Stimulated activated naive CD4-positive, alpha-beta T cell treated with Interleukin-2 at 50 U/mL for 16 hours (primary cell): Measurements from ENCODE around the gene RELB.
"Not testable (repeated sequence)": the region's sequence is repeated elsewhere in the genome, so short reads cannot be mapped to it uniquely, and the experiment has no call there.

ENCODE experiments used
- DNase-seq: peaks from one replicate; lab custom pipeline; 2025; lab: John Stamatoyannopoulos, UW

The RELB gene

DNA sequence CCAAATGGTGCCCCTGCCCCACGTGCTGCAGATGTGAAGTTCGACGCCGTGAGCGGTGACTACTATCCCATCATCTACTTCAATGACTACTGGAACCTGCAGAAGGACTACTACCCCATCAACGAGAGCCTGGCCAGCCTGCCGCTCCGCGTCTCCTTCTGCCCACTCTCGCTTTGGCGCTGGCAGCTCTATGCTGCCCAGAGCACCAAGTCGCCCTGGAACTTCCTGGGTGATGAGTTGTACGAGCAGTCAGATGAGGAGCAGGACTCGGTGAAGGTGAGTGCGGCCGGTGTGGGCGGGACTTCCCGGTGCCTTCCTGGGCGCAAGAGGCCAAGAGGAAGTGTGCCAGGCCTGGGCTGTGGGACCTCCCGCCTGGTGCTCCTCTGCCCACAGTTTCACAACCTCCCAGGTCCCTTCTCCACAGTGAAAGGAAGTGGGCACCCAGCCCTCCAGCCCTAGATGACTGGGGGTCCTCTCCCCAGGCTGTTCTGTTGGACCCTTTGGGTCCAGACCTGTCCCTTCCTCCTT is 14.1 kb upstream of the RELB start:
- no peak for DNase-seq

DNA sequence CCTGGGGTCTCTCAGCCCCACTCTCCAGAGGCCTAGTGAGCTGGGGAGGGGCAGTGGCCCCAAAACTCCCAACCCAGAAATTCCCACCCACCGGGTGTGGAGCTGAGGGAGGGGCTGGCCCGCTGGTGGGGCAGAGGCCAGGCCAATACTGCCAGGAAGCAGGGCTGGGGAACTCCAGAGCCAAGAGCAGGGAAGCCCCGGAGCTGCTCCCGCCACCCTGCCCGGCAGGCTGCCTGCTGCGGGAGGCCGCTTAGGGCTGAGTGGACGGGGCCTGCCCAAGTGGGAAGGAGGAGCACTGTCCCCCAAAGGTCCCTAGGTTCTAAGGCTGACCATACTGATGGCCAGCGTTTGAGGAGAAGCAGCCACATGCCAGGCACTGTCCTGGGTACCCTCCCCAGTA is 13.0 kb upstream of the RELB start:
- no peak for DNase-seq

DNA sequence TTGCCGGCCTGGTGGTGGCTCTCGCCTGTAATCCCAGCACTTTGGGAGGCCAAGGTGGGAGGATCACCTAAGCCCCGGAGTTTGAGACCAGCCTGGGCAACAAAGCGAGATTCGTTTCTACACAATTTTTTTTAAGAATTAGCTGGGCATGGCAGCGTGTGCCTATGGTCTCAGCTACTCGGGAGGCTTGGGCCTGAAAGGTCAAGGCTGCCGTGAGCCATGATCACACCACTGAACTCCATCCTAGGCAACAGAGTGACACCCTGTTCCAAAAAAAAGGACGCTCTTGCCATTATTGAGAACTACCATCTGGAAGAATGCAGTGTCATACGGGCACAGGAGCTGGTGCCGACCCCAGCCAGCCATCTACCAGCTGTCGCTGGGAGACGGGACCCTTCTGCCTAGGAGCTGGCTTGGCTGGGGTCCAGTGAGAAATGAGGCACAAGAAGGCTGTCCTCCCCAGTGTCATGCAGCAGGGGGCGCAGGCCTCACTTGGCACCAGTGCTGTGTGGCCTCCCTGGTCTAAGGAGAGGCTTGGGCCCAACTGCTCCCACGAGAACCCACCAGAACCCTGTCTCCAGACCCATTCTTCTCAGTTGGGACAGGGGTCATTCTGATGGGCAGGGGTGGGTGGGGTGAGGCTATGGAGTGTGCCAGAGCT is 12.2 kb upstream of the RELB start:
- DNase-seq: peak; percentile 61

DNA sequence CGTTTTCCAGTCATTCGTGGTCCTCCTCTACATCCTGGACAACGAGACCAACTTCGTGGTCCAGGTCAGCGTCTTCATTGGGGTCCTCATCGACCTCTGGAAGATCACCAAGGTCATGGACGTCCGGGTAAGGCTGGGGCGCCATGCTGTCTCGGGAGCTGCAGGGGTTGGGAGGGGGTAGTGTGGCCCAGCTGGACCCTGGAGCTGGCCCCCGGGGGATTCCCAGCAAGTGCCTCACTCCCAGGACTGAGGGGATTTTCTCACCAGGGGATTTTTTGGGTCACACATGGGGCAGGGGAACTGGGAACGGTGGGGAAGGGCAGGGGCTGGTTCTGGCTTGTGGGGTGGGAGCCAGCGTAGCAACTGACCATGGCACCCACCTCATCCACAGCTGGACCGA is 10.8 kb upstream of the RELB start:
- no peak for DNase-seq

DNA sequence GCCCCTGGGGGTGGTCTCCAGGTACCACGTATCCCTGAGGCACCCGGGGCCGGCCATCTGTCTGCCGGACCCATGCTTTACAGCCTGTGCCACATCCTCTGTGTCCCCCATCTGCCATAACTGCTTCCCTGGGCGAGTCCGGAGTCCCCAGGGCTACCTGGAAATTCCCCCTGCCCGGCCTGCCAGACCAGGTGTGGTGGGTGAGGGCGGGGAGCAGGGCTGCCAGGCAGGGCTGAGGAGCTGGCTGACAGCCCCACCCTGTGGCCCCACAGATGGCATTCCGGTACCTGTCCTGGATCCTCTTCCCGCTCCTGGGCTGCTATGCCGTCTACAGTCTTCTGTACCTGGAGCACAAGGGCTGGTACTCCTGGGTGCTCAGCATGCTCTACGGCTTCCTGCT is 10.3 kb upstream of the RELB start:
- no peak for DNase-seq

DNA sequence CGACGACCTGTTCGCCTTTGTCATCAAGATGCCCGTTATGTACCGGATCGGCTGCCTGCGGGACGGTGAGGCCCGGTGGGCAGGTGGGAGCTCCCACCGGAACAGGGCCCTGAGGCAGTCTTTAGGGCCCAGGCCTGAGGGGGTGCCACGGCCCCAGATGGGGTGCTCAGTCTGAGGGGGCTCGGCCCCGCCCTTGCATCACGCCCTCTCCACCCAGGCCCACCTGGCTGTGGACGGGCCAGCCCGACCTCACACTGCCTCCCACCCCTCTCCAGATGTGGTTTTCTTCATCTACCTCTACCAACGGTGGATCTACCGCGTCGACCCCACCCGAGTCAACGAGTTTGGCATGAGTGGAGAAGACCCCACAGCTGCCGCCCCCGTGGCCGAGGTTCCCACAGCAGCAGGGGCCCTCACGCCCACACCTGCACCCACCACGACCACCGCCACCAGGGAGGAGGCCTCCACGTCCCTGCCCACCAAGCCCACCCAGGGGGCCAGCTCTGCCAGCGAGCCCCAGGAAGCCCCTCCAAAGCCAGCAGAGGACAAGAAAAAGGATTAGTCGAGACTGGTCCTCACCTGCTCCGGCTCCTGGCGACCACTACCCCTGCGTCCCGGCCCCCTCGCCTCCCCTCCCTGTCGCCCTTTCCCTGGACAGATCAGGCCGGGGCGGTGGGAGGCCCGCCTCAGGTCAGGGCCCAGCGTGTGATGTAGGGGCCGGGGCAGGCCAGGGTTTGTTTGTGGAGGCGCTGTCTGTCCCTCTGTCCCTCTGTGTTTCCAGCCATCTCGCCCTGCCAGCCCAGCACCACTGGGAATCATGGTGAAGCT is 8.7 kb upstream of the RELB start:
- DNase-seq: no peak

DNA sequence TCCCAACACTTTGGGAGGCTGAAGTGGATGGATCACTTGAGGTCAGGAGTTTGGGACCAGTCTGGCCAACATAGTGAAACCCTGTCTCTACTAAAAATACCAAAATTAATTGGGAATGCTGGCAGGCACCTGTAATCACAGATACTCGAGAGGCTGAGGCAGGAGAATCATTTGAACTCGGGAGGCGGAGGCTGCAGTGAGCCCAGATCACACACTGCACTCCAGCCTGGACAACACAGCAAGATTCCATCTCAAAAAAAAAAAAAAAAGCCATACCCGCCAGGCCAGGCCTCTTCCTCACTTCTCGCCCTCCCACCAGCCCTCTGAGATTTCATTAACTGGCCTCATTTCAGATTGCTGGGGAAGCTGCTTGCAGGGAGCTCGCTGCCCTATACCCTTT is 7.7 kb upstream of the RELB start:
- DNase-seq: no peak

DNA sequence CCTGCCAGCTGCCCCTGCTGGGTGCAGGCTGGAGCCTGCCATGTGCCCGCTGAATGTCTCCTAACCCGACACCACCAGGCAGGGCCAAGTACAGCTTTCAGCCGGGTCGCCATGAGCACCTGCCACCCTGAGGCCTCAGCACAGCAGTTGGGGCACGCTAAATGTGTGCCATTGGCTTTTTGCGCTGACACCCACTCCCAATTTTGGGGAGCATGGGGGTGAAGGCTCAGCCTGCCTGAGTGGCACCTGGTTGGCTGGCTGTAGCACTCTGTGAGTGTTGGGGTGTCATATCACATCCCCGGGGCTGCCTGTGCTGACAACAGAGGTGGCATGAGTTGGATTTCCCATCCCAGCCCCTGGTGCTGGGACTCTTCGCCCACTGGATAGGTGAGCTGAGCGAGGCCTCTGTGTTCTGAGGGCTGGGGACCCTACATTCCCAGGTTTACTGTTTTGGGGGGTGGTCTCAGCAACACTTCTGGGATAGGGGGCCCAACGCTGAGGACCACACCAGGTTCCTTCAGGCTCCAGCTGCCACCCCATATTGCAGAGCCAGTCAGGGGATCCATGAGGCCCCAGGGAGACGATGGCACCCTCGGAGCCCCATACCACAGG is 7.2 kb upstream of the RELB start:
- DNase-seq: no peak

DNA sequence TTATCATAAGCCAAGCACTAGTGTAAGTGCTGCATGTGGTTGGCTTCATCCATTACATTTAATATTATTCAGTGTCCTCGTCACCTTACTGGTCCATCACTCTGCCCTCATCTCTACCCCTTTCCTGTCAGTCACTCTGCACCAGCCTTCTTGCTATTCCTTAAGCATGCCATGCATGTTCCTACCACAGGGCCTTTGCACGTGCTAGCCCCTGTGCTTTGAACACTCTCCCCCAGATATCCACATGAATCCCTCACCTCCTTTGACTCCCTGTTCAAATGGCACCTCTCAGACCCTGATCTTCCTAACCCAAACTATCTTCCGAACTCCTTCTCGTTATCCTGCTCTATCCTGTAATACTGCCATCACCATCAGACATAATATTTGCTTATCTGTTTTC is 3.2 kb upstream of the RELB start:
- no peak for DNase-seq

DNA sequence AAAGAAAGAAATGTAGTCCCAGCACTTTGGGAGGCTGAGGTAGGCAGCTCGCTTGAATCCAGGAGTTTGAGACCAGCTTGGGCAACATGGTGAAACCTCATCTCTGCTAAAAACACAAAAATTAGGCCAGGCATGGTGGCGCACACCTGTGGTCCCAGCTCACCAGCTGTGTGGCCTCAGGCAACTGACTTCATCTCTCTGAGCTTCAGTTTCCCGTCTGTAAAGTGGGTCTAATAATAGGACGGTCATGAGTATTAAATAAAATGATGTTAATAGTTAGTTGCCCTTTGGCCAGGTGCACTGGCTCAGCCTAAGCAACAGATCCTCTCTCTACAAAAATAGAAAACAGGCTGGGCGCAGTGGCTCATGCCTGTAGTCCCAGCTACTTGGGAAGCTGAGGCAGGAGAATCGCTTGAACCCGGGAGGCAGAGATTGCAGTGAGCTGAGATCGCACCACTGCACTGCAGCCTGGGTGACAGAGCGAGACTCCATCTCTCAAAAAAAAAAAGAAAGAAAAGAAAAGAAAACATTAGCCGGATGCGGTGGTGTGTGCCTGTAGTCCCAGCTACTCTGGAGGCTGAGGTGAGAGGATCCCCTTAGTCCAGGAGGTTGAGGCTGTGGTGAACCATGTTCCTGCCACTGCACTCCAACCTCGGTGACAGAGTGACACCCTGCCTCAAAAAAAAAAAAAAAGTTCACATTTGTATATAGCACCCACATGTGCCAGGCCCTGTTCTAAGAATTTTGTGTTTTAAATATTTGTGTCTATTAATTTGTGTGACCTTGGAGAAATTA is 1.9 kb upstream of the RELB start:
- DNase-seq: not testable (repeated sequence)

DNA sequence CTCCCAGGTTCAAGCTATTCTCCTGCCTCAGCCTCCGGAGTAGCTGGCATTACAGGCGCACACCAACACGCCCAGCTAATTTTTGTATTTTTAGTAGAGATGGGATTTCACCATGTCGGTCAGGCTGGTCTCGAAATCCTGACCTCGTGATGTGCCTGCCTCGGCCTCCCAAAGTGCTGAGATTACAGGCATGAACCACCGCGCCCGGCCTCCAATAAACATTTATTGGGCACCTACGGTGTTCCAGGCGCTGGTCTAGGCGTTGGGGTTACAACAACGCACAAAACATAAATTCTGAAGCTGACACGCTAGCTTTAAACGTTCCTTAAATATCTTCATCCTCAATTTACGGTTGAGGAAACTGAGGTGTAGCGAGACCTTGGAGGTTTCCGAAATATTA is 599 bp upstream of the RELB start:
- DNase-seq: not testable (repeated sequence)

DNA sequence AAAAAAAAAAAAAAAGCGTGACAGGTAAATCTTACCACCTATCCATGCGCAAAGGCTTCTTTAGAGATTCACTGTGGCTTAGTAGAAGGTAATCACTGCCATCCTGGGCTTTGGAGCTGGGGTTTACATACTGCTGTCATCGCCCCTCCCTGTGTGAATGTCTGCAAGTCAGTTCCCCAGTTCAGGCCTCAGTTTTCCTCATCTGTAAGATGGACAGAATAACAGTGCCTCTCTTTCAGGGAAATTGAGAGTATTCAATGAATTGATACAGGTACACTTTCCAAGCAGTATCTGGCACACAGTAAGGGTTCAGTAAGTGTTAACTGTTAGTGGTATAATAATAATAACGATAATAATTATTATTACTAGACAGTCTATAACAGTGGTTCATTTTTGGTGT is 2.2 kb downstream of the RELB start:
- DNase-seq: no peak

DNA sequence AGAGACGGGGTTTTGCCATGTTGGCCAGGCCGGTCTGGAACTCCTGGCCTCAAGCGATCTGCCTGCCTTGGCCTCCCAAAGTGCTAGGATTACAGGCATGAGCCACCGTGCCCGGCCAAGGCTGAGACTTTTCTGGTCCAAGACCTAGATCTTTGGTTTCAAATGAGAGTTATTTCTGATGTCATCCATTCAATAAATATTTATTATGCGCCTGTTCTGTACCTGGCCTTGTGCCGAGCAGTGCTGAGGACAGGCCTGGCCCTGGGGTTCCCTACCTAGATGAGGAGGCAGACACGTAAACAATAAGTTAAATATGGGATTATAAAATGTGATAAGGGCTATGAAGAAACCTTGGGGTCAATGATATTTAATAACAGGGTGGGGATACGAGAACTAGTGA is 4.5 kb downstream of the RELB start:
- DNase-seq: no peak

DNA sequence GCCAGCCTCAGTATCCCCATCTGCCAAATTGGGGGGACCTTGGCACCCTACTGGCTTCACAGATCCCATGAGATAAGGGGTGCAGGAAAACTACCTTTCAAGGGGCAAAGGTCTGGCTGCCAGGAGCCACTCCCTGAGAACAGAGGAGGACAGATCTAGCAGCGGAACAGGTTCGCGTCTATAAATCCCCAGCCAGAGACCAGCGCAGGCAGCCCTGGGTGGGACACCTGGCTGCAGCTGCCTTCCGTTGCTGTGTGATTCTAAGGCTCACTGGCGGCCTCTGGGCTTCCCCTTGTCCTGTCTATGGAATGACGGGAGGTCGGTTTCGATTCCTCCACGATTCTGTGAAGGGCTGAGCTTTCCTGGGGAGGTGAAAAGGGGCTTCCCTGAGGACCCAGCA is 7.3 kb downstream of the RELB start:
- DNase-seq: no peak

DNA sequence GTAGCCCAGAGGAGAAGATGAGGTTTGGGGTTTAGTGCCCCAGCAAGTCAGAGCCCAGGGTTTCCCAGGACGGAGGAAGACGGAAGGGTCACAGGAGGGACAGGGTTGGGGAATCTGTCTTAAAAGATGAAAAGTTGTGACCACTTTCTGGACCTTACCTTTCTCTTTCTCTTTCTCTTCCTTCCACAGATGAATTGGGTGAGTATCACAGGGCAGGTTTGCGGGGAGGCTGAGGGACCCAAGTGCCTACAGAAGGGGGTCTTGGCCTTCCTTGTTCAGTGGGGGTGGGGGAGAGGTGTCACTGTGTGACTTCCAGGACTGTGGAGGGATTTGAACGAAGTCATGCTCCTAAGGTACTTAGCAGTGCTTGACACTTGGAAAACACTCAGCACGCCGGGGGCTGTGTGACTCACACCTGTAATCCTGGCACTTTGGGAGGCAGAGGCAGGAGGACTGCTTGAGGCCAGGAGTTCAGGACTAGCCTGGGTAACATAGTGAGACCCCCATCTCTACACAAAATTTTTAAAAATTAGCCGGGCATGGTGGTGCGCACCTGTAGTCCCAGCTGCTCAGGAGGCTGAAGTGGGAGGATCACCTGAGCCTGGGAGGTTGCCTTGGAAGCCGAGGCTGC is 8.5 kb downstream of the RELB start:
- no peak for DNase-seq

DNA sequence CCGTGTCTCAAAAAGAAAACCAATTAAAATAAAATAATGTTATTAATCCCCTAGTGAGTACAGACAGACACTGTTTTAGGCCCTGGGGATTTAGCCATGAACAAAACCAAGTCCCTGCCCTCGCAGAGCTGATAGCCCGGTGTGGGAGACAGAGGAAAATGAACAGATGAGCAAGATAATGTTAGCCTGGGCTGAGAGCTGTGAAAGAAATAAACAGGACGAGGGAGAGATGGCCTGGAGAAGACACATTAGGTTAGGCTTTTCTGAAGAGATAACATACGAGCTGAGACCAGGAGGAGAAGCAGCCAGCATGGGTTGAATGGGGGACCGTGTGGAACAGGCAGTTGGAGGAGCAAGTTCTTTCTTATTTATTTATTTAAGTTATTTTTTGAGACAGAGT is 9.0 kb downstream of the RELB start:
- no peak for DNase-seq

DNA sequence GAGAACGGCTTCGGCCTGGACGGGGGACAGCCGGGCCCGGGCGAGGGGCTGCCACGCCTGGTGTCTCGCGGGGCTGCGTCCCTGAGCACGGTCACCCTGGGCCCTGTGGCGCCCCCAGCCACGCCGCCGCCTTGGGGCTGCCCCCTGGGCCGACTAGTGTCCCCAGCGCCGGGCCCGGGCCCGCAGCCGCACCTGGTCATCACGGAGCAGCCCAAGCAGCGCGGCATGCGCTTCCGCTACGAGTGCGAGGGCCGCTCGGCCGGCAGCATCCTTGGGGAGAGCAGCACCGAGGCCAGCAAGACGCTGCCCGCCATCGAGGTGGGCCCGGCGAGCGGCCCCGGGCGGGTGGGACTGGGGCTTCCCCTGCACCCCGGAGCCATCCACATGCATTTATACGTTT is 10.7 kb downstream of the RELB start:
- DNase-seq: no peak

DNA sequence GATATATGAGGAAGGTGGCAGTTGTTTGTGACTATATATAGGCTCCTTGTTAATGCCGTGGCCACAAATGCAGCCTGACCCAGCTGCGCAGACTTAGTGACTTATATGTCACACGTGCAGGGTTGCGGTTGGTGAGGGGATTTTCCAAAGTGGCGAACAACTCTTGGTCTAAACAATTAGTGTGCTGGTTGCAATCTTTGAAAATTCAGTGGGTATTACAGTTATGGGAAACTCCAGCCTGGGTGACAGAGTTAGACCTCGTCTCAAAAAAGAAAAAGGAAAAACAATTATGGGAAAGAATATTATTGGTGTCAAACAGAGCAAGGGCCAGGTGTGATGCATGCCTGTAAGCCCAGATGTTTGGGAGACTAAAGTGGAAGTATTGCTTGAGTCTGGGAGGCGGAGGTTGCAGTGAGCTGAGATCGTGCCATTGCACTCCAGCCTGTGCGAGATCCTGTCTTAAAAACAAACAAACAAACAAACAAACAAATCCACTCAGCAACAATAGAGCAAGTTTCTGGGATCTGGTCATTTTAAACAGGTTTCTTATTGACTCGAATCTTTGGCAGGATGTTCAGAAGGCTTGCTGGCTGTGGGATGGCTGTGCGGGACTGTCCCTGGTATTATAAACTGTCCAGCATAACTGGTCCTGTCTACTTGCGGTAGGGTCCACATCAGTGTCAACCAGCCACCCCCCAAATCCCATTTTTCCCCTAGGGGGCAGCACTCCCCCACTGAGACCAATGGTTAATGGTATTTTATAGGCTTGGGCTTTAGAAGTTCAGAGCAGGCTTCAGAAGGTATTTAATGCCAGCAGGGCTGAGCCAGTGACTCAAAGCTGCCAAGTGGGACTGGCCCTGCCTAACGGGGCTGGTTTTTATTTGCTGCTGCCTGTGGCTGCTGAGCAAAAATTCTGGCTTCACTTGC is 15.4 kb downstream of the RELB start:
- peak; percentile 85 for DNase-seq

DNA sequence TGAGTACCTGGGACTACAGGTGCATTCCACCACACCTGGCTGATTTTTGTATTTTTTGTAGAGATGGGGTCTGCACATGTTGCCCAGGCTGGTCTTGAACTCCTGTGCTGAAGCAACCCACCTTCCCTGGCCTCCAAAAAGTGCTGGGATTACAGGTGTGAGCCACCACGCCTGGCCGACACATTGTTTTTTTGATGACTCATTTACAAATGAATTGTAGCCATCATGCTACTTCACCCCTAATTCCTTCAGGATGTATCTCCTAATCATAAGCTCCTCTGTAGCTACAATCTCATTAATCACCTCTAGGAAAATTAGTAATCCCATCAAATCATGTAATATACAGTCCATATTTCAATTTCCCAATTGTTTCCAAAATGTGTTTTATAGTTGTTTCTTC is 17.9 kb downstream of the RELB start:
- DNase-seq: no peak

DNA sequence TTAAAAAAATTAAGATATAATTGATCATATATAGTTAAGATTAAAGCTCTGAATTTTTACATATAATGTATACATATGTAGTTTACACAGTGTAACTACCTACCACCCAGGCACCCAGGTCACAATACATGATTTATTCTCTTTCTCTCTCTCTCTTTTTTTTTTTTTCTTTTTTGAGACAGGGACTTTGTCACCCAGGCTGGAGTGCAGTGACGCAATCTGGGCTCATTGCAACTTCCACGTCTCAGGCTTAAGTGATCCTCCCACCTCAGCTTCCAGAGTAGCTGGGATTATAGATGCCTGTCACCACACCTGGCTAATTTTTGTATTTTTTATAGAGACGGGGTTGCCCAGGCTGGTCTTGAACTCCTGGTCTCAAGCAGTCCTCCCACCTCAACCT is 18.8 kb downstream of the RELB start:
- DNase-seq: no peak

DNA sequence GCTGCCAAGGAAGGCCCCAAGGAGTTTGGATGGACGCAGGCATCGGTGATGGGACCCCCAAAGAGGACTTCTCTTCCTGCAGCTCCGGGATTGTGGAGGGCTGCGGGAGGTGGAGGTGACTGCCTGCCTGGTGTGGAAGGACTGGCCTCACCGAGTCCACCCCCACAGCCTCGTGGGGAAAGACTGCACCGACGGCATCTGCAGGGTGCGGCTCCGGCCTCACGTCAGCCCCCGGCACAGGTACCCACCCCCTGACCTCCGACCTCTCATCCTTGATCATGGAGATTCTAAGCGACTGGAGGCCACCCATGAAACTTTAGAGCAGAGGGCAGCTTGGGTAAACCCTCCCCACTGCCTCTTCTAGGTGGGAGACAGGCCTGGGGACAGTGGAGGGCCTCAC is 20.7 kb downstream of the RELB start:
- no peak for DNase-seq
